GM12872 (cell line): ENCODE measurements around the gene MAST3.

Source experiments
- TF ChIP-seq, protein P1 (sequence below): IDR thresholded peaks from 3 replicates; pipeline ENCODE4 v1.5.1; 2011; ENCODE audit warnings: low read depth, mild to moderate bottlenecking, low read length, moderate library complexity; ENCODE audit not compliant: insufficient read depth

The MAST3 gene

DNA sequence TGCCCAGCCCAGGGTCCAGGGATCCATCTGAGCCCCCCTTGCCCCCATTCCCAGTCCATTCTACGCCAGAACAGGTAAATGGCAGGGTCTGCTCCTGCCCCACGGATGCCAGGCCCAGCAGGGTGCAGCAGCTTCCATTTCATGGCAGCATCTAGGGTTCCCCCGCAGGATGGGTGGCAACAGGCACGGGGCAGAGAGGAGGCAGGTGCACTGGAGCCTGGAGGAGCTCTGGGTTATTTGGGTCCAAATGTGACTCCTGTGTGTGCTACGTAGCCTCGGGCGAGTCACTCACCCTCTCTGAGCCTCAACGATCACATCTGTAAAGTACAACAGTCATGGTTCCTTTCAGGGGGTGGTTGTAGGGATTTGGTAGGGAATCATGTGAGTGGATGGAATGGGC lies 38.3 kb upstream of the MAST3 start:
- TF ChIP-seq, protein P1, sequence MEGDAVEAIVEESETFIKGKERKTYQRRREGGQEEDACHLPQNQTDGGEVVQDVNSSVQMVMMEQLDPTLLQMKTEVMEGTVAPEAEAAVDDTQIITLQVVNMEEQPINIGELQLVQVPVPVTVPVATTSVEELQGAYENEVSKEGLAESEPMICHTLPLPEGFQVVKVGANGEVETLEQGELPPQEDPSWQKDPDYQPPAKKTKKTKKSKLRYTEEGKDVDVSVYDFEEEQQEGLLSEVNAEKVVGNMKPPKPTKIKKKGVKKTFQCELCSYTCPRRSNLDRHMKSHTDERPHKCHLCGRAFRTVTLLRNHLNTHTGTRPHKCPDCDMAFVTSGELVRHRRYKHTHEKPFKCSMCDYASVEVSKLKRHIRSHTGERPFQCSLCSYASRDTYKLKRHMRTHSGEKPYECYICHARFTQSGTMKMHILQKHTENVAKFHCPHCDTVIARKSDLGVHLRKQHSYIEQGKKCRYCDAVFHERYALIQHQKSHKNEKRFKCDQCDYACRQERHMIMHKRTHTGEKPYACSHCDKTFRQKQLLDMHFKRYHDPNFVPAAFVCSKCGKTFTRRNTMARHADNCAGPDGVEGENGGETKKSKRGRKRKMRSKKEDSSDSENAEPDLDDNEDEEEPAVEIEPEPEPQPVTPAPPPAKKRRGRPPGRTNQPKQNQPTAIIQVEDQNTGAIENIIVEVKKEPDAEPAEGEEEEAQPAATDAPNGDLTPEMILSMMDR: no peak

DNA sequence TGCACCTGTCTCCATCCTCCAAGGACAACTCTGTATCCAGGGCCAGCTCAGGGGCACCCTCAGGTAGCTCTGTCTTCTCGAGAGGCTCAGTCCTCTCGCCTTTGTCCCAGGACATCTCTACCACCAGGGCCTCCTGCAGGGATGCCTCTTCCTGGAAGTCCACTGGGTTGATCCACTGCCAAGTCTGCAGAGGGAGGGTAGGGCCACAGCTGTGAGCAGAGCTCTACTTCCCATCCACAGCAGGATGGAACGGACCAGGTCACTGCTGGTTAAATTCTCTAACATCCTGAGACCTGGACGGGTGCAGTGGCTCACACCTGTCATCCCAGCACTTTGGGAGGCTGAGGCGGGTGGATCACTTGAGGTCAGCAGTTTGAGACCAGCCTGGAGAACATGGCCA lies 37.7 kb upstream of the MAST3 start:
- TF ChIP-seq, protein P1: no peak

DNA sequence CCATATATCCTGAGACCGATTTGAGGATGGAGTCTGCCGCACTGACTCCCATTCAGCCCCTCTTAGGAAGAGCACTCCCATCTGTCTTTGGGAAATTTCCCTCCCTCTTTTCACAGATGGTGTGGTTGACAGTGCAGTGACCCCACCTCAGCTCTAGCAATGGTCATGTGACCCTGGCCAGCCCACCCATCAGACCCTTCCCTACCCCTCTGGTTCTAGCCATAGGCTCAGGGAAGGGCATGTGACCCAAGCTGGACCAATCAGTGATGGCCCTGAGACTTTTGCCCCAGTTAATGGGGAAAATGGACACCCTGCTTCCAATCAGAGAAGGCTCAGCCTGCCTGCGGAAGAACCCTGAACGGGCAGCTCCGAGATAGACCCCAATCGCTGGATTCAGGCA lies 37.1 kb upstream of the MAST3 start:
- TF ChIP-seq, protein P1: no peak

DNA sequence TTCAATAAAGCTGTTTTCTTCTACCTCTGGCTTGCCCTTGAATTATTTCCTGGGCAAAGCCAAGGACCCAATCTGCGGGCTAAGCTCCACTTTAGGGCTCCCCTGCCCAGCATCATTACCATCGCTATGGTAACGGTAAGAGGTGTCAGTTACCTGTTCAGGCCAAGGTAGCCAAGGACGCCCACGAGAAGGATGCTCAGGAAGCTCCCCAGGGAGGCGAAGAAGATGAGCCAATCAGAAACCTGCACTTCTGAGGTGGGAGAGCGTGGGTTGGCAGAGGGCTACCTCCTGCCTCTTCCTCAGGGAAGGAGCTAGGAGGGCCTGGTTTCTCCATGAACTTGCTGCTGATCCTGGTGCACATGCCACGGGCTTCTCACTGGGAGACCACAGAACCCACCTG lies 35.5 kb upstream of the MAST3 start:
- TF ChIP-seq, protein P1: no peak

DNA sequence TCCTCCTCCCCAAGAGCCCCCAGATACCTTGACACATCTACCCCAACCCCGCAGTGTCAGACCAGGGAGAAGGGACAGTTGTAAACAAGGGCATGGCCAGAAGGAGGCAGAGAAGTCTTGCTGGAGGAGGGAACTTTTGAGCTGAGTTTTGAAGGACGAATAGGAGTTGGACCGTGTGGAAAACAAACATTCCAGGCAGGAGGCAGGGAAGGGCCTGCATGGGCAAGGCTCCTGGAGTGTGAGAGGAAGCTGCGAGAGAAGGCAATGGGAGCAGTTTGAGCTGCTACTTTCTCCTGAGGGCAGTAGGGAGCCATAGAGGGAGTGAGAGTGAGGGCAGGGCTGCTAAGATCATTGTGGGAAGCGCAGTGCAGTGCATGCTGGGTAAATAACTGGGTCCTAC lies 34.1 kb upstream of the MAST3 start:
- TF ChIP-seq, protein P1: peak; percentile 47; the same call in 2 of the 3 replicates

DNA sequence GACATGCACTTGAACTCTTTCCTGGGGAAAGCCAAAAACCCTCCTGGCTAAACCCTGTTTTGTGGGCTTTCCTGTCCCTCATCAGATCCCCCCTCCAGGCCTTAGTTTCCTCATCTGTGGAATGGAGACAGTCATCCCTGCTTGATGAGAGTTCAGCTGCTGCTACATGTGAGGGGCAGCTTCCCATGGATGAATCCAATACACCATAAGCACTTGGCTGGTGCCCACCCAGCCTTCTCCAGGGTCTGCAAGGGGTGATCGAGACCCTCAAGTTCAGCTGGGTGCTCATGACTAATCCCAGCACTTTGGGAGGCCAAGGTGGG lies 32.4 kb upstream of the MAST3 start:
- TF ChIP-seq, protein P1: no peak

DNA sequence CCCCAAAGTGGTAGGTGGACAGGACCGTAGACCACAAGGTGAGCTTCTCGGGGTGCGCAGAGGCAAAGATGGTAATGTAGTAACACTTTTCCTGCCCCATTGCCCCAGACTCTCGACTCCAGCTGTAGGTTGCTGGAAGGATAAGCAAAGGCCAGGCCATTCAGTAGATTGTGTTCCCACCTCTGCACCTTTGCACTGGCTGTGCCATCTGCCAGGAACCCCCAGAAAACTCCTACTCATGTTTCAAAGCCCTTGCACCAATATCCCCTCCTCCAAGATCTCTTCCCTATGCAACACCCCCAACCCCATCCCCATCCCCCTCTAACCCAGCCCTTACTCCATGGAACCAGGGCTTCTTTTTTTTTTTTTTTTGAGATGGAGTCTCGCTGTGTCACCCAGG lies 29.2 kb upstream of the MAST3 start:
- TF ChIP-seq, protein P1: no peak

DNA sequence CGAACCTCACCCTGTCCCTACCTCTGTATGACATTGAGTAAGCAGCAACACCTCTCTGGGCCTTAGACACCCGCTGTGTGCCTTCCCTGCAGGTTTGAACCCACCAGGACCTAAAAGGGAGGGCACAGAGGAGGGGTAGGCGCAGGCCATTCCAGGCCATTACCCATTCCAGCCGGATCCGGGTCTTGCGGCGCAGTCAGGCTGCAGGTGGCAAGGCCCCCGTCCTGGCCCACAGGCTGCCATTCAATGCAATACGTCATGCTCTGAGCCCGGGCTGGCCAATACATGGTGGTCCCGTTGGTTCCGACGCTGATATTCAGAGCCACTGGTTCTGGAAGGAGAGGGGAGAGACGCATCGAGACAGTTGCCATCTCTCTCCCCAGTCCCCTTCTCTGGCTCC lies 28.2 kb upstream of the MAST3 start:
- TF ChIP-seq, protein P1: no peak
